Spleen (tissue), 7 donors: ENCODE data around the gene SEC11A.
A peak's percentile ranks its signal among the peaks of the same experiment; 100 is the strongest.

ENCODE experiments used
- POLR2A ChIP-seq, 3 donors: fragments of 450-650 bp; IDR thresholded peaks; one replicate each; pipeline ENCODE4 v1.5.1; 2017; ENCODE audit warnings: antibody characterized with exemption in 3 of 3, mild to moderate bottlenecking in 1 of 3
- POLR2AphosphoS5 ChIP-seq, 3 donors: sonication (generic); formaldehyde crosslinking; IDR thresholded peaks; one replicate each; pipeline ENCODE4 v1.5.1; 2017; ENCODE audit warnings: antibody characterized with exemption in 3 of 3
- TF ChIP-seq, protein P1 (sequence below), 11 experiments: fragments of 200-600 bp in 7 of 11; fragments of 450-650 bp in 4 of 11; sonication (generic) in 4 of 11; IDR thresholded peaks in 8 of 11; conservative IDR thresholded peaks in 3 of 11; 1 replicate in 7 of 11; 2 replicates in 4 of 11; pipeline versions ENCODE4 v1.4.0 to v1.8.0; 2016 to 2021; ENCODE audit warnings: antibody characterized with exemption in 11 of 11, inconsistent platforms in 4 of 11, mild to moderate bottlenecking in 1 of 11
- donor health status: DM: no; HTN: no; CAD: no; lungs with moderate emphysema.
- donor health status: DM: no; HTN: no; CAD: no.
- donor health status: DM: no; HTN: no; CAD: no.

DNA sequence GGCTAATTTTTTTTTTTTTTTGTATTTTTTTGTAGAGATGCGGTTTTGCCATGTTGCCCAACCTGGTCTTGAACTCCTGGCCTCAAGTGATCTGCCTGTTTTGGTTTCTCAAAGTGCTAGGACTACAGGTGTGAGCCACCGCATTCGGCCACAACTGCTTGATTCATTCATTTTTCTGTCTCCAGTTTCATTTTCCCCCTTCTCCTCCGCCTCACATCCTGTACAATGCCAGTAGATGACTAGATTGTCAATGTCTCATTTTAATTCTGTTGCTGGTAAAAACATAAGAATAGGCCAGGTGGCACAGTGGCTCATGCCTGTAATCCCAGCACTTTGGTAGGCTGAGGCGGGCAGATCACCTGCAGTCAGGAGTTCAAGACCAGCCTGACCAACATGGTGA lies 20.4 kb upstream of the SEC11A start:
- no peak for TF ChIP-seq POLR2A (IDR thresholded peaks at IDR 0.05)
- TF ChIP-seq, protein P1, sequence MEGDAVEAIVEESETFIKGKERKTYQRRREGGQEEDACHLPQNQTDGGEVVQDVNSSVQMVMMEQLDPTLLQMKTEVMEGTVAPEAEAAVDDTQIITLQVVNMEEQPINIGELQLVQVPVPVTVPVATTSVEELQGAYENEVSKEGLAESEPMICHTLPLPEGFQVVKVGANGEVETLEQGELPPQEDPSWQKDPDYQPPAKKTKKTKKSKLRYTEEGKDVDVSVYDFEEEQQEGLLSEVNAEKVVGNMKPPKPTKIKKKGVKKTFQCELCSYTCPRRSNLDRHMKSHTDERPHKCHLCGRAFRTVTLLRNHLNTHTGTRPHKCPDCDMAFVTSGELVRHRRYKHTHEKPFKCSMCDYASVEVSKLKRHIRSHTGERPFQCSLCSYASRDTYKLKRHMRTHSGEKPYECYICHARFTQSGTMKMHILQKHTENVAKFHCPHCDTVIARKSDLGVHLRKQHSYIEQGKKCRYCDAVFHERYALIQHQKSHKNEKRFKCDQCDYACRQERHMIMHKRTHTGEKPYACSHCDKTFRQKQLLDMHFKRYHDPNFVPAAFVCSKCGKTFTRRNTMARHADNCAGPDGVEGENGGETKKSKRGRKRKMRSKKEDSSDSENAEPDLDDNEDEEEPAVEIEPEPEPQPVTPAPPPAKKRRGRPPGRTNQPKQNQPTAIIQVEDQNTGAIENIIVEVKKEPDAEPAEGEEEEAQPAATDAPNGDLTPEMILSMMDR (IDR thresholded peaks at IDR 0.05 in 8 of 11, conservative IDR thresholded peaks at IDR 0.05 in 3 of 11) = no peak
- TF ChIP-seq POLR2AphosphoS5 (IDR thresholded peaks at IDR 0.05) = peak in 1 of 3 donors; percentile 26
